Esophagus squamous epithelium (tissue), 5 donors: ENCODE results near the gene RAB14. TPM values are rescaled to one million over a fixed set of nuclear protein-coding genes. Genes with fewer than 3 reads are reported as not detected.

Experiments
- DNase-seq: peaks from one replicate; lab custom pipeline; 2025; lab: John Stamatoyannopoulos, UW
- H3K27ac ChIP-seq, 4 donors: fragments of 200-600 bp; sonication (generic); one replicate each; pipeline ENCODE4 v1.5.1; 2016 to 2019; ENCODE audit warnings: mild to moderate bottlenecking in 1 of 4
- H3K27me3 ChIP-seq, 4 donors: fragments of 200-600 bp; sonication (generic); 1 replicate in 3 of 4; 2 replicates in 1 of 4; pipeline versions ENCODE4 v1.5.1 to v1.6.0; 2017 to 2021; ENCODE audit warnings: antibody characterized with exemption in 1 of 4
- H3K36me3 ChIP-seq, 3 donors: fragments of 200-600 bp; sonication (generic); one replicate each; pipeline ENCODE4 v1.5.1; 2016 to 2019
- H3K4me1 ChIP-seq, 3 donors: fragments of 200-600 bp; sonication (generic); one replicate each; pipeline ENCODE4 v1.5.1; 2017 to 2019
- H3K4me3 ChIP-seq, 4 donors: fragments of 200-600 bp; sonication (generic); 1 replicate in 3 of 4; 2 replicates in 1 of 4; pipeline ENCODE4 v1.5.1; 2016 to 2019; ENCODE audit warnings: mild to moderate bottlenecking in 2 of 4, moderate library complexity in 1 of 4
- H3K9me3 ChIP-seq, 3 donors: fragments of 200-600 bp; sonication (generic); one replicate each; pipeline ENCODE4 v1.5.1; 2016 to 2019
- POLR2A ChIP-seq, 4 donors: fragments of 450-650 bp; IDR thresholded peaks; one replicate each; pipeline ENCODE4 v1.6.1; 2017; ENCODE audit warnings: antibody characterized with exemption in 4 of 4, mild to moderate bottlenecking in 4 of 4, moderate library complexity in 3 of 4
- WGBS, 2 donors: methylation state at CpG; one replicate each; pipeline ENCODE4 v1.1.5; 2018; 5-methylcytosine and 5-hydroxymethylcytosine counted together
- intact Hi-C: fragments of 100-400 bp; cut with DNase I; formaldehyde crosslinking; loops from one replicate; pipeline ENCODE4 v1.15.0; 2022
- total RNA-seq, 4 donors: library from RNA; depleted of rRNA; stranded (reverse); fragments of >200 nt; gene quantifications; one replicate each; pipeline ENCODE4 v1.1.0, GENCODE V29; 2016
- TF ChIP-seq, protein P1 (sequence below), 6 experiments: fragments of 450-650 bp in 4 of 6; fragments of 200-600 bp in 2 of 6; sonication (generic) in 2 of 6; IDR thresholded peaks; one replicate each; pipeline ENCODE4 v1.5.1; 2016 to 2019; ENCODE audit warnings: antibody characterized with exemption in 6 of 6, mild to moderate bottlenecking in 4 of 6, moderate library complexity in 4 of 6
- donor health status: DM: yes; HTN: yes; CAD: no.

The RAB14 gene
- total RNA-seq, 4 donors from 2014 or later = 36.7 to 56.5 (median 42.8) TPM

DNA sequence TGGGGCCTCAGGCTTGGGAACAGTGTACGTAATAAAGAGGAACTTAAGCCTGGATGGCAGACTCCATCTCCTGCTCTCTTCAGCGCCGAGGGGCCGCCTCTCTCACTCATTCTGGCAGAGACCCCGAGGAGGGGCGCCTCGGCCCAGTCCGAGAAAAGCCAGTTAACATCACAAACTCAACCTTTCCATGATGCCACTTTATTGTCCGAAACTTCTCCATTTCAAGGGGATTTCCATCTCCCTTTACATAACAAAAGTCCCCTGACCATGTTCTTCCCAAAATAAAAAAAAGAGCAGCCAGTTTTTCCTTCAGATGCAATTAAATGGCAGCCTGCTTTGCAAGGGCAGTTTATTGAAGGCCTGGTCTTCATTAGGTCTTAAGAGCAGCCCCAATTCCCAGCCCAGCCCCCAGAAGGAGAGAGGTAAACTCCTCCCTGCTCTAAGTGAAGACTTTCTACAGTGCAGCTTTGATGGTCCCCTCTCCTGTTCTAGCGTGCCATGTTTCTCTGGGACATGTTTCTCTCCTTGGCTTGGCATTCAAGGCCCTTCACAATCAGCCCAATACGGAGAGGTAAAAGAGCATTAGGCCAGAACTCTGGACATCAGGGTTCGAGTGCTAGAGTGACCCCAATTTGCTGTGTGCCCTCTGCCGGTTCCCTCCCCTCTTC lies 19.5 kb upstream of the RAB14 start:
- H3K4me3 ChIP-seq = no peak overlapping the region
- peaks cover 0 to 6% (median 0%) of the 10 kb centered on the region in 3 donors for H3K4me1 ChIP-seq
- TF ChIP-seq POLR2A (IDR thresholded peaks at IDR 0.05) = no peak
- TF ChIP-seq, protein P1, sequence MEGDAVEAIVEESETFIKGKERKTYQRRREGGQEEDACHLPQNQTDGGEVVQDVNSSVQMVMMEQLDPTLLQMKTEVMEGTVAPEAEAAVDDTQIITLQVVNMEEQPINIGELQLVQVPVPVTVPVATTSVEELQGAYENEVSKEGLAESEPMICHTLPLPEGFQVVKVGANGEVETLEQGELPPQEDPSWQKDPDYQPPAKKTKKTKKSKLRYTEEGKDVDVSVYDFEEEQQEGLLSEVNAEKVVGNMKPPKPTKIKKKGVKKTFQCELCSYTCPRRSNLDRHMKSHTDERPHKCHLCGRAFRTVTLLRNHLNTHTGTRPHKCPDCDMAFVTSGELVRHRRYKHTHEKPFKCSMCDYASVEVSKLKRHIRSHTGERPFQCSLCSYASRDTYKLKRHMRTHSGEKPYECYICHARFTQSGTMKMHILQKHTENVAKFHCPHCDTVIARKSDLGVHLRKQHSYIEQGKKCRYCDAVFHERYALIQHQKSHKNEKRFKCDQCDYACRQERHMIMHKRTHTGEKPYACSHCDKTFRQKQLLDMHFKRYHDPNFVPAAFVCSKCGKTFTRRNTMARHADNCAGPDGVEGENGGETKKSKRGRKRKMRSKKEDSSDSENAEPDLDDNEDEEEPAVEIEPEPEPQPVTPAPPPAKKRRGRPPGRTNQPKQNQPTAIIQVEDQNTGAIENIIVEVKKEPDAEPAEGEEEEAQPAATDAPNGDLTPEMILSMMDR (IDR thresholded peaks at IDR 0.05) = no peak
- no peak for DNase-seq
- 73 to 90% methylated on average over 10 to 13 of the region's 13 CpGs for WGBS, 2 donors
- intact Hi-C loops = no loop called here
- H3K27ac ChIP-seq = no peak overlapping the region
- peaks cover 0 to 9% (median 0%) of the 10 kb centered on the region in 3 donors for H3K36me3 ChIP-seq
- no peaks in the 10 kb centered on the region for H3K9me3 ChIP-seq
- H3K27me3 ChIP-seq = no peaks in the 10 kb centered on the region

DNA sequence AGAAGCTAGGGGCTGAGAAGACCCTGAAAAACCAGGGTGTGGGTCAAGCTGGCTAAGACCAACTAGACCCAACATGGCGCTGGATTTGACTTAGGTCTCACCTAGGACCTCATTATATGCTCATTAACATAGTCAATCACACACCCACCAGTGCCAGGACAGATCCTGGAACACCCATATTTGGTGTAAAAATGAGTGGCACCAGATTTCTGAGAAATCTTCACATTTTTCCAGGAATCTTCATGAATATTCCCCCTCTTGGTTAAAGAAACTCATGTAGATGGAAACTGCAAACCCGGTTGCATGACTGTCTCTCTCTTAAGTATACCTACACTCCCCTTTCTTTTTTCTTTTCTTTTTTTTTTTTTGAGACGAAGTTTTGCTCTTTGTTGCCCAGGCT lies 17.9 kb upstream of the RAB14 start:
- TF ChIP-seq, protein P1 (IDR thresholded peaks at IDR 0.05) = no peak
- no peak for TF ChIP-seq POLR2A (IDR thresholded peaks at IDR 0.05)
- Histone ChIP-seq H3K4me1 (peaks cover 0 to 6% (median 0%) of the 10 kb centered on the region in 3 donors), H3K36me3 (peaks cover 0 to 11% (median 0%) of the 10 kb centered on the region in 3 donors), H3K27me3 (no peaks in the 10 kb centered on the region), H3K4me3 (no peak overlapping the region), H3K9me3 (no peaks in the 10 kb centered on the region), H3K27ac (no peak overlapping the region)
- intact Hi-C loops = loop anchor here (10.0 kb wide), 1 partner anchor 85 kb away; no protein-coding TSS in a partner anchor
- no peak for DNase-seq
- 84 to 88% methylated on average over 3 of the region's 3 CpGs for WGBS, 2 donors

DNA sequence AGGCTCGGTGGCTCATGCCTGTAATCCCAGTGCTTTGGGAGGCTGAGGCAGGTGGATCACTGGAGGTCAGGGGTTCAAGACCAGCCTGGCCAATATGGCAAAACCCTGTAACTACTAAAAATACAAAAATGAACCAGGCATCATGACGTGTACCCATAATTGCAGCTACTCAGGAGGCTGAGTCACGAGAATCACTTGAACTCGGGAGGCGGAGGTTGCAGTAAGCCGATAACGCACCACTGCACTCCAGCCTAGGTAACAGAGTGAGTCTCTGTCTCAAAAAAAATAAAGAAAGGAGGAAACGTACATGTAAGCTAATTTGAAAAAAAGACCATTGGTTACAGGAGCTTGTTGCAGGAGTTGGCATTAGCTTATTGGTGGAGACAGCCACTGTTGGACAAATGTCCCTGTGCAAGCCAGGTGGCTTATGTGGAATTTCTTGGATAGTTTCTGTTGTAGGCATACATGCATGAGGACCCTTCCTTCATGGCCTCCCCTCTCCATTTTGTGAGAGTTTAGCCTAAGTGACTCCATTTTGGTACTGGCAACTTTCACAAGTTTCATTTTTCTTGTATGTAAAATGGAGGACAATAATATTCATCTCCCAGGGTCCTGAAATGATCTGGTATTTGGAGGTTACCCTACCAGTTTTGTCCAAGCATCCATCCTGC lies 16.8 kb upstream of the RAB14 start:
- Histone ChIP-seq H3K4me3 (no peak overlapping the region), H3K9me3 (no peaks in the 10 kb centered on the region), H3K27me3 (no peaks in the 10 kb centered on the region), H3K4me1 (peaks cover 0 to 9% (median 2%) of the 10 kb centered on the region in 3 donors), H3K27ac (no peak overlapping the region), H3K36me3 (peaks cover 0 to 11% (median 0%) of the 10 kb centered on the region in 3 donors)
- intact Hi-C loops = loop anchor here (10.0 kb wide), 1 partner anchor 86 kb away; no protein-coding TSS in a partner anchor
- no peak for TF ChIP-seq POLR2A (IDR thresholded peaks at IDR 0.05)
- TF ChIP-seq, protein P1 (IDR thresholded peaks at IDR 0.05) = no peak
- no peak for DNase-seq
- WGBS, 2 donors = 83 to 93% methylated on average over 8 of the region's 8 CpGs

DNA sequence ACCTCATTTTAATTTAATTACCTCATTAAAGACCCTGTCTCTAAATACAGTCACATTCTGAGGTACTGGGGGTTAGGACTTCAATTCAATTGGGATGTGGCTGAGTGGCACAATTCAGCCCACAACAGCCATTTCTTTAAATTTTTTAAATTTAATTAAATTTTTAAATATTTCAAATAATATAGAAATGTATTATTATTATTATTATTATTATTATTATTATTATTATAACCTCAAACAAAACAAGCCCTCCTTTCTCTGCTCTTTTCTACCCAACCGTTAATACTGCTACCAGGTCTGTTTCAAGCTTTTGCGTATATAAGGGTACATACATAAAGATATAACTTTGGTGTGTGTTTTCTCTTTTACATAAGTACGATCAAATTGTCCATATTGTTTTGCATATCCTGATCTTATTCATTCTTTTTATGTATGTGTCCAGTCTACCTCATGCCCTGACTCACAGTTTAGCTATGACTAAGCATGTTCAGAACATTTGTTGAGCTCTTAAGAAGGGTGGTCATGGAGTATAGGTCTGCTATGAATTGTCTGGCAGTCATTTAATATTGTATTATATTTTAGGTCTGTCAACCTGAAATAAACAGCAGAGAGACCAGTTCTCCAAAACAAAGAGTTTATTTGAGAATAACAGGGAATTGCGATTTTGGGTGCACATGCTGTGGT lies 16.1 kb upstream of the RAB14 start:
- 82 to 85% methylated on average over 4 of the region's 4 CpGs for WGBS, 2 donors
- Histone ChIP-seq H3K9me3 (no peaks in the 10 kb centered on the region), H3K27ac (no peak overlapping the region), H3K27me3 (no peaks in the 10 kb centered on the region), H3K4me1 (peaks cover 0 to 15% (median 5%) of the 10 kb centered on the region in 3 donors), H3K4me3 (no peak overlapping the region), H3K36me3 (peaks cover 0 to 11% (median 0%) of the 10 kb centered on the region in 3 donors)
- DNase-seq = no peak
- intact Hi-C loops = loop anchor here (10.0 kb wide), 1 partner anchor 87 kb away; no protein-coding TSS in a partner anchor
- TF ChIP-seq, protein P1 (IDR thresholded peaks at IDR 0.05) = no peak
- no peak for TF ChIP-seq POLR2A (IDR thresholded peaks at IDR 0.05)
